IMR-90 (cell line): ENCODE results near the gene RAB43. TPM values are rescaled to one million over a fixed set of nuclear protein-coding genes. Genes with fewer than 3 reads are reported as not detected.
"Not testable (repeated sequence)": the region's sequence is repeated elsewhere in the genome, so short reads cannot be mapped to it uniquely, and the experiment has no call there.

ENCODE experiments used
- ATAC-seq: fragments of 200-7000 bp; cut with Tn5 transposase; 2 replicates; pipeline ENCODE4 v1.9.1; 2020; ENCODE audit warnings: low read depth, mild to moderate bottlenecking, moderate library complexity
- BruUV-seq: library from RNA; stranded (reverse); fragments of 400-500 nt; replicated peaks from 2 replicates; lab custom pipeline; 2021; lab: Mats Ljungman, UMichigan
- CTCF ChIA-PET: fragments of 300-600 bp; formaldehyde crosslinking; extraction: SDS; loops from one replicate; lab custom pipeline; 2021; ENCODE audit warnings: antibody characterized with exemption; lab: Yijun Ruan, JAX
- POLR2A ChIA-PET: fragments of 300-600 bp; sonication (Branson Sonifier 250); formaldehyde crosslinking; loops from one replicate; lab custom pipeline; 2022; ENCODE audit warnings: antibody characterized with exemption; ENCODE audit not compliant: unreplicated experiment; lab: Charles Lee
- DNase-seq: peaks from one replicate; pipeline ENCODE4 v3.0.0; 2013
- H2AFZ ChIP-seq: replicated peaks from 2 replicates; pipeline ENCODE3; 2013; ENCODE audit warnings: low read length, mild to moderate bottlenecking; ENCODE audit not compliant: poor library complexity
- H2AK5ac ChIP-seq: 2 replicates; pipeline ENCODE4 v1.6.1; 2013; ENCODE audit warnings: low read depth, low read length, inconsistent platforms
- H2AK9ac ChIP-seq: replicated peaks from 2 replicates; pipeline ENCODE3; 2013; ENCODE audit warnings: mild to moderate bottlenecking, low read depth, low read length, moderate library complexity; ENCODE audit not compliant: poor library complexity
- H2BK120ac ChIP-seq: 2 replicates; pipeline ENCODE4 v1.6.1; 2013; ENCODE audit warnings: low read depth, low read length, inconsistent platforms
- H2BK15ac ChIP-seq: 3 replicates; pipeline ENCODE4 v1.6.1; 2013; ENCODE audit warnings: low read depth, low read length, inconsistent platforms
- H2BK20ac ChIP-seq: 2 replicates; pipeline ENCODE4 v1.6.1; 2013; ENCODE audit warnings: low read depth, mild to moderate bottlenecking, inconsistent platforms, low read length, moderate library complexity
- H2BK5ac ChIP-seq: 2 replicates; pipeline ENCODE4 v1.6.1; 2013; ENCODE audit warnings: mild to moderate bottlenecking, low read depth, low read length, inconsistent platforms; ENCODE audit not compliant: poor library complexity, severe bottlenecking
- H3K14ac ChIP-seq: replicated peaks from 2 replicates; pipeline ENCODE4 v1.6.1; 2013; ENCODE audit warnings: low read depth, low read length, inconsistent platforms
- H3K18ac ChIP-seq: 2 replicates; pipeline ENCODE4 v1.6.1; 2013; ENCODE audit warnings: low read depth, low read length, control low read depth
- H3K23ac ChIP-seq: 2 replicates; pipeline ENCODE4 v1.6.1; 2013; ENCODE audit warnings: low read depth, low read length, inconsistent platforms
- H3K27ac ChIP-seq: 2 replicates; pipeline ENCODE4 v1.5.1; 2013; ENCODE audit warnings: mild to moderate bottlenecking, control low read depth, low read length; ENCODE audit not compliant: insufficient read depth
- H3K27me3 ChIP-seq: 2 replicates; pipeline ENCODE4 v1.6.1; 2013; ENCODE audit warnings: low read length; ENCODE audit not compliant: control insufficient read depth, insufficient read depth
- H3K36me3 ChIP-seq: 2 replicates; pipeline ENCODE4 v1.6.1; 2013; ENCODE audit warnings: low read length, mixed read lengths; ENCODE audit not compliant: control insufficient read depth, insufficient read depth
- H3K4ac ChIP-seq: 2 replicates; pipeline ENCODE4 v1.6.1; 2013; ENCODE audit warnings: low read depth, low read length, inconsistent platforms
- H3K4me1 ChIP-seq: 2 replicates; pipeline ENCODE4 v1.6.1; 2013; ENCODE audit warnings: low read length, mixed read lengths; ENCODE audit not compliant: control insufficient read depth, insufficient read depth
- H3K4me2 ChIP-seq: 2 replicates; pipeline ENCODE4 v1.6.1; 2013; ENCODE audit warnings: low read depth, mild to moderate bottlenecking, control low read depth, low read length, moderate library complexity
- H3K4me3 ChIP-seq: 2 replicates; pipeline ENCODE4 v1.5.1; 2013; ENCODE audit warnings: low read depth, mild to moderate bottlenecking, control low read depth, low read length, moderate library complexity; ENCODE audit not compliant: insufficient read depth
- H3K56ac ChIP-seq: 2 replicates; pipeline ENCODE4 v1.6.1; 2013; ENCODE audit warnings: low read length, inconsistent platforms; ENCODE audit not compliant: insufficient read depth; ENCODE audit errors: extremely low read depth
- H3K79me1 ChIP-seq, 2 experiments: 2 replicates each; pipeline ENCODE4 v1.6.1; 2013; ENCODE audit warnings: low read length in 2 of 2, inconsistent platforms in 1 of 2, low read depth in 1 of 2
- H3K9ac ChIP-seq: 2 replicates; pipeline ENCODE4 v1.6.1; 2013; ENCODE audit warnings: low read depth, low read length, control low read depth
- H3K9me1 ChIP-seq: 2 replicates; pipeline ENCODE4 v1.6.1; 2013; ENCODE audit warnings: low read length, inconsistent platforms; ENCODE audit not compliant: insufficient read depth
- H3K9me3 ChIP-seq: 2 replicates; pipeline ENCODE4 v1.6.1; 2013; ENCODE audit warnings: low read length; ENCODE audit not compliant: control insufficient read depth, insufficient read depth
- H4K20me1 ChIP-seq: 2 replicates; pipeline ENCODE4 v1.6.1; 2013; ENCODE audit warnings: low read length, inconsistent platforms; ENCODE audit not compliant: insufficient read depth
- H4K5ac ChIP-seq: 2 replicates; pipeline ENCODE4 v1.6.1; 2013; ENCODE audit warnings: mild to moderate bottlenecking, low read depth, low read length, control low read depth
- H4K8ac ChIP-seq, 2 experiments: 2 replicates each; pipeline ENCODE4 v1.6.1; 2013; ENCODE audit warnings: low read depth in 2 of 2, low read length in 2 of 2, control low read depth in 1 of 2, inconsistent platforms in 1 of 2
- H4K91ac ChIP-seq: 2 replicates; pipeline ENCODE4 v1.6.1; 2013; ENCODE audit warnings: low read depth, low read length, inconsistent platforms; ENCODE audit not compliant: insufficient read depth
- CHD1 ChIP-seq: IDR thresholded peaks from 2 replicates; pipeline ENCODE4 v1.6.1; 2012; ENCODE audit warnings: low read depth, low read length, improper control_type of control experiment
- POLR2A ChIP-seq: IDR thresholded peaks from 2 replicates; pipeline ENCODE4 v1.6.1; 2012; ENCODE audit warnings: mild to moderate bottlenecking, low read depth, low read length
- WGBS, 2 experiments: methylation state at CpG; one replicate each; pipeline versions ENCODE4 v1.1.5 to v1.1.7; 2013; ENCODE audit warnings: missing lambda C conversion rate in 2 of 2; ENCODE audit not compliant: insufficient read length in 1 of 2; ENCODE audit errors: extremely low coverage in 2 of 2; 5-methylcytosine and 5-hydroxymethylcytosine counted together
- dilution Hi-C: fragments of 300-500 bp; cut with HindIII; formaldehyde crosslinking; loops from one replicate; pipeline ENCODE4 v1.14.3; 2018; ENCODE audit warnings: low sequenced_read_pairs; ENCODE audit not compliant: unreplicated experiment
- in situ Hi-C: fragments of 300-500 bp; cut with MboI; formaldehyde crosslinking; loops from 3 replicates; pipeline ENCODE4 v1.14.3; 2019; ENCODE audit warnings: low sequenced_read_pairs, inconsistent platforms, mixed read lengths
- intact Hi-C: fragments of 100-400 bp; cut with micrococcal nuclease; formaldehyde crosslinking; loops from 2 replicates; pipeline ENCODE4 v1.10.0; 2022
- polyA plus RNA-seq, 3 experiments: library from polyadenylated mRNA; depleted of rRNA; stranded (reverse); fragments of >200 nt; gene quantifications; 2 replicates each; pipeline ENCODE4 v1.2.3, GENCODE V29; 2012; ENCODE audit warnings: low replicate concordance in 1 of 3
- total RNA-seq: library from RNA; depleted of rRNA; stranded (reverse); fragments of >200 nt; gene quantifications from 2 replicates; pipeline ENCODE4 v1.2.3, GENCODE V29; 2012

RAB43 gene
- total and polyA plus RNA-seq, 2 of the 4 experiments (the other 2 are of a cell fraction) = 9.9 to 14.0 TPM

DNA sequence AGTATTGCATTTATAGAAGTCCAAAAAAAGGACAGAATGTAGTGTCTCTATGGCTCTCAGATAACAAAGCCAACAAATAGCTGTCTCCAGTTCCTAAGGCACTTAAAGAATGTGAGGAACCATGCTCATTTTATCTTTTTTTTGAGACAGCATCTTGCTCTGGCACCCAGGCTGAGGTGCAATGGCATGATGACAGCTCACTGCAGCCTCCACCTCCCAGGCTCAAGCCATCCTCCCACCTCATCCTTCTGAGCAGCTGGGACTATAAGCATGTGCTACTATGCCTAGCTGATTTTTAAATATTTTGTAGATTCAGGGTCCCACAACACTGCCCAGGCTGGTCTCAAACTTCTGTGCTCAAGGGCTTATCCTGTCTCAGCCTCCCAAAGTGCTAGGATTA is 23.2 kb upstream of the RAB43 start (continued):
- TF ChIP-seq CHD1 (no peak), POLR2A (no peak)

DNA sequence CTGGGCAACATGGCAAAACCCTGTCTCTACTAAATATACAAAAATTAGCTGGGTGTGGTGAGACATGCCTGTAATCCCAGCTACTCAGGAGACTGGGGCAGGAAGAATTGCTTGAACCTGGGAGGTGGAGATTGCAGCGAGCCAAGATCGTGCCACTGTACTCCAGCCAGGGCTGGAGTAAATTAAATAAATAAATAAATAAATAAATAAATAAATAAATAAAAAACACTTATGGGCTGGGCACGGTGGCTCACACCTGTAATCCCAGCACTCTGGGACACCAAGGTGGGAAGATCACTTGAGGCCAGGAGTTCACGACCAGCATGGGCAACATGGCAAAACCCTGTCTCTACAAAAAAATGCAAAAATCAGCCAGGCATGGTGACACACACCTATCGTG is 19.4 kb upstream of the RAB43 start:
- H3K27ac ChIP-seq, H2BK120ac ChIP-seq, BruUV-seq, H4K91ac ChIP-seq, H3K9me3 ChIP-seq, H2BK5ac ChIP-seq, H3K79me1 ChIP-seq, H4K8ac ChIP-seq, H3K9ac ChIP-seq, H3K4ac ChIP-seq, in situ Hi-C loops, H2BK15ac ChIP-seq, intact Hi-C loops, H3K4me1 ChIP-seq, H3K14ac ChIP-seq, H2BK20ac ChIP-seq, H3K27me3 ChIP-seq, ATAC-seq, H3K9me1 ChIP-seq, H4K5ac ChIP-seq, H3K18ac ChIP-seq, H2AK5ac ChIP-seq, H3K4me3 ChIP-seq, dilution Hi-C loops, H3K56ac ChIP-seq, H3K23ac ChIP-seq, H2AK9ac ChIP-seq, H3K4me2 ChIP-seq, H2AFZ ChIP-seq, POLR2A ChIA-PET, DNase-seq, H4K20me1 ChIP-seq: not testable (repeated sequence)
- 100% methylated on average over 1 of the region's 5 CpGs; no CpG with 5 or more reads in 1 of the 2 experiments for WGBS, 2 experiments
- H3K36me3 ChIP-seq = peaks cover 29% of the 10 kb centered on the region
- CTCF ChIA-PET = interaction anchor here (0.7 kb wide), 1 partner anchor 113 kb away, joined by 3 read pairs; no protein-coding TSS in a partner anchor
